ENCODE measurements around the gene ASCC2. TPM values are rescaled to one million over a fixed set of nuclear protein-coding genes. Genes with fewer than 3 reads are reported as not detected.

Gene ASCC2
- total and polyA plus RNA-seq, 2 of the 4 experiments (the other 2 are of a cell fraction) = 40.0 to 62.2 TPM

- Histone ChIP-seq H4K5ac (ENCODE audit: low read depth, low read length) (no peak overlapping the region), H4K91ac (ENCODE audit: insufficient read depth, low read depth, low read length) (no peak overlapping the region), H3K4me3 (ENCODE audit: insufficient read depth, low read depth, low read length) (no peak overlapping the region), H2AK5ac (ENCODE audit: low read depth, low read length) (no peak overlapping the region), H4K8ac (ENCODE audit: low read depth in 2 of 2, low read length in 2 of 2) (no peak overlapping the region), H2BK5ac (ENCODE audit: low read depth, low read length, poor library complexity, severe bottlenecking) (no peak overlapping the region), H3K4me1 (ENCODE audit: control insufficient read depth, insufficient read depth, low read length) (peaks cover 1% of the 10 kb centered on the region; the same call in 1 of the 2 replicates), H3K79me1 (ENCODE audit: low read depth in 1 of 2, low read length in 2 of 2) (no peaks in the 10 kb centered on the region; a peak in 1 of 4 replicates), H3K23ac (ENCODE audit: low read depth, low read length) (no peak overlapping the region), H2AFZ (replicated peaks; ENCODE audit: low read length, poor library complexity) (no peak overlapping the region), H3K4me2 (ENCODE audit: low read depth, low read length) (no peak overlapping the region), H3K9me1 (ENCODE audit: insufficient read depth, low read length) (no peaks in the 10 kb centered on the region), H3K9me3 (ENCODE audit: control insufficient read depth, insufficient read depth, low read length) (no peaks in the 10 kb centered on the region), H3K4ac (ENCODE audit: low read depth, low read length) (no peak overlapping the region), H3K18ac (ENCODE audit: low read depth, low read length) (no peak overlapping the region), H3K27ac (ENCODE audit: insufficient read depth, low read length) (no peak overlapping the region), H2BK15ac (ENCODE audit: low read depth, low read length) (no peak overlapping the region), H2BK120ac (ENCODE audit: low read depth, low read length) (no peak overlapping the region), H3K36me3 (ENCODE audit: control insufficient read depth, insufficient read depth, low read length) (peaks cover 57% of the 10 kb centered on the region), H4K20me1 (ENCODE audit: insufficient read depth, low read length) (no peaks in the 10 kb centered on the region), H2AK9ac (replicated peaks; ENCODE audit: low read depth, low read length, poor library complexity) (no peak overlapping the region), H3K56ac (ENCODE audit: extremely low read depth, insufficient read depth, low read length) (no peak overlapping the region), H2BK20ac (ENCODE audit: low read depth, low read length) (no peak overlapping the region), H3K27me3 (ENCODE audit: control insufficient read depth, insufficient read depth, low read length) (no peaks in the 10 kb centered on the region), H3K14ac (replicated peaks; ENCODE audit: low read depth, low read length) (no peak overlapping the region), H3K9ac (ENCODE audit: low read depth, low read length) (no peak overlapping the region)
- no TSS peak for BruUV-seq (replicated peaks)
- intact Hi-C loops (cut with micrococcal nuclease) = no loop called here
- ATAC-seq (ENCODE audit: low read depth) = no peak
- ChIA-PET CTCF (no interaction called here), POLR2A (ENCODE audit: unreplicated experiment) (no interaction called here)
- 80% methylated on average over 1 of the region's 2 CpGs; no CpG with 5 or more reads in 1 of the 2 experiments for WGBS, 2 experiments (ENCODE audit: extremely low coverage in 2 of 2, insufficient read length in 1 of 2)
- dilution Hi-C loops (cut with HindIII; ENCODE audit: low sequenced_read_pairs, unreplicated experiment) = no loop called here
- in situ Hi-C loops (cut with MboI; ENCODE audit: low sequenced_read_pairs) = no loop called here
- TF ChIP-seq BHLHE40 (IDR thresholded peaks at IDR 0.05; ENCODE audit: low read depth, low read length) = no peak
- TF ChIP-seq CTCF (conservative IDR thresholded peaks at IDR 0.05; ENCODE audit: low read depth, low read length) = no peak
- no peak for TF ChIP-seq FOS (IDR thresholded peaks at IDR 0.05; ENCODE audit: low read depth, low read length)
- TF ChIP-seq MAFK (IDR thresholded peaks at IDR 0.05; ENCODE audit: low read depth, low read length) = no peak
- no peak for TF ChIP-seq POLR2A (IDR thresholded peaks at IDR 0.05; ENCODE audit: low read depth, low read length)
- TF ChIP-seq NFE2L2 (IDR thresholded peaks at IDR 0.05; ENCODE audit: low read depth, low read length) = no peak
- TF ChIP-seq ELK1 (IDR thresholded peaks at IDR 0.05; ENCODE audit: borderline replicate concordance, low read depth, low read length) = no peak
- DNase-seq = no peak
Measured at GRCh38 chr22:29811377-29811776, 26.7 kb downstream of the ASCC2 start.

Data from IMR-90 (cell line).